Cardiac septum (tissue), 1 donor: ENCODE data around the gene KRTAP12-2. TPM values are rescaled to one million over a fixed set of nuclear protein-coding genes. Genes with fewer than 3 reads are reported as not detected.
"Not testable (repeated sequence)": the region's sequence is repeated elsewhere in the genome, so short reads cannot be mapped to it uniquely, and the experiment has no call there.

Experiments used
- DNase-seq: peaks from one replicate; pipeline ENCODE4 v3.0.0-alpha.2; 2020; ENCODE audit warnings: low spot score
- intact Hi-C: fragments of 100-400 bp; cut with DNase I; formaldehyde crosslinking; loops from one replicate; pipeline ENCODE4 v1.14.0; 2022
- total RNA-seq: library from RNA; stranded (reverse); fragmentation: NEBNext Ultra II Directional; extraction: Animal tissue kit (Norgen Biotek cat#: 25700); gene quantifications from one replicate; pipeline ENCODE4 v1.2.1, GENCODE V29; 2021
- donor health status: DM: no; HTN: no; CAD: no.

Gene KRTAP12-2
- total RNA-seq, 1 donor from 2014 or later, result not detected

DNA sequence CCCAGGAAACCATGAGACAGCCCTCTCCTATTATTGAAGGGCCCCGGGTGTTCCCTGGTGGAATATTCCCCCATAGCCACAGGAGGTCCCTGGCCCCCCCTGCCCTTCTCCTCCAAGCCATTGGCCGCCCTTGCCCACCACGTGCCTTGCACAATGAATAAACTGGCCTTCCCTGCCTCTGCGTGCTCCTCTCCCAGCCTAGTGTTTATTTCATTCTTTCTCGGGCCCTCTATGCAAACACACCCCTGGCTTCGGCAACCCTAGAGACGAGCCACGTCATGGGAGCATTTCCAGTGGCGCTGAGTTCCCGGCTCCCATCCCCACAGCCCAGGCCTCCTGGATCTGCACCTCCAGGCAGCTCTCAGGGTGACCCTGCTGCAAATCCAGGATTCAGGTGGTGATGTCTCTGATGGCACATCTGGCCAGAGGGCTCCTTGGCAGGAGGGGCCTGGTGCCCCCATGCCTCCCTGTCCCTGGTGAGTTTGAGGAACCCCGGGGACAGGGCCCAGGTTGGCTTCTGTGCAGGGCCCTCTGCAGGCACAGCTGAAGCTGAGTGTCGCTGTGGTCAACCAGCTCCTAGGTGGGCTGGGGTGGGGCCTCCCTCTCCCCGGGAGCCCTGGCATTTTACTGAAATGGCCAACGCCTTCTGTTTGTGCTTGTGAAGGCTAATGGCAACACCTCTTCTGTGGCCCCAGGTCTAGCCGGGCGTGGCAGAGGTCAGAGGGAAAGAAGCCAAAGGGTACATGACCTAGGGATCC is 36.4 kb upstream of the KRTAP12-2 start:
- intact Hi-C loops, result no loop called here
- DNase-seq, result peak; percentile 65

DNA sequence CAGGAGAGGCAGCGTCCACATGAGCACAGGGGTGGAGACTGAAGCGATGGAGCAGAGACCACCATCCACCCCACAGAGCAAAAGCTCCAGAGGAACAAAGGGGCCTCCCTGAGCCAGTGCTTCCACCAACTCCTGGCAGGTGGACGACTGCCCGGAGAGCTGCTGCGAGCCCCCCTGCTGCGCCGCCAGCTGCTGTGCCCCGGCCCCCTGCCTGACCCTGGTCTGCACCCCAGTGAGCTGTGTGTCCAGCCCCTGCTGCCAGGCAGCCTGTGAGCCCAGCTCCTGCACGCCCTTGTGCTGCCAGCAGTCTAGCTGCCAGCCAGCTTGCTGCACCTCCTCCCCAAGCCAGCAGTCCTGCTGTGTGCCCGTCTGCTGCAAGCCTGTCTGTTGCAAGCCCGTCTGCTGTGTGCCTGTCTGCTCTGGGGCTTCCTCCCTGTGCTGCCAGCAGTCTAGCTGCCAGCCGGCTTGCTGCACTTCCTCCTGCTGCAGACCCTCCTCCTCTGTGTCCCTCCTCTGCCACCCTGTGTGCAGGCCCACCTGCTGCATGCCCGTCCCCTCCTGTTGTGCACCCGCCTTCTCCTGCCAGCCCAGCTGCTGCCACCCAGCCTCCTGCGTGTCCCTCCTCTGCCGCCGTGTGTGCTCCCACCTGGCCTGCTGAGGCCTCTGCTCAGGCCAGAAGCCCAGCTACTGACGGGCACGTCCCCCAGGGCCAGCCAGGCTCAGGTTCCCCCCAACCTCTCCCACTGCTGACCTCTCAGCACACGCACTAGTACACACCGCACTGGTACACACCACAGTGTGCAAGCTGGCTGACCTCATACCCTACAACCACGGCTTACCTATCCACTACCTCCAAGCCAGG is 35.6 kb upstream of the KRTAP12-2 start:
- DNase-seq, result no peak
- intact Hi-C loops, result no loop called here

DNA sequence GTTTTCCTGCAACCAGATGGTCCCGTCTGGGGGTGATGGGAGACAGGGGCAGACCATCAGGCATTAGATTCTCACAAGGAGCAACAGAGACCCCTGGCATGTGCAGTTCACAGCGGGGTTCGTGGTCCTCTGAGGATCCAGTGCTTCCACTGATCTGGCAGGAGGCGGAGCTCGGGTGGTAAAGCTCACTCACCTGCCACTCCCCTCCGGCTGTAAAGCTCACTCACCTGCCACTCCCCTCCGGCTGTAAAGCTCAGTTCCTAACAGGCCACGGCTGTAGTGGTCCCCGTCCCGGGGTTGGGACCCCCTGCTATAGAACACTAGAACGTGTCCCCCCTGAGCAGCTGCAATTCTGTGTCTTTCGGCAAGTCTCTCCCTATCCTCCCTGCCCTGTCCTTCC is 34.8 kb upstream of the KRTAP12-2 start:
- intact Hi-C loops, result no loop called here
- no peak for DNase-seq

DNA sequence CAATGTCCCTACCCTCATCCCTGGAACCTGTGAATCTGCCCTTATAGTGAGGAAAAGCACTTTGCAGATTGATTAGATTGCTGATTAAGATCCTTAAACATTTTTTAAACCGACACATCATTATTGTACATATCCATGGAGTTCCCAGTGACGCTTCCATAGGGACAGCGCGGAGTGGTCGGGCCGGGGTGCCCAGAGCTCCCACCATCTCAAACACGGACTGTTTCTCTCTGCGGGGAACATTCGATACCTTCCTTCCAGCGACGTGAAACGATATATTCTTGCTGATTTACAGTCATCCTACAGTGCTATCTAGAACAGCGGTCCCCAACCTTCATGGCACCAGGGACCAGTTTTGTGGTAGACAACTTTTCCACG is 34.3 kb upstream of the KRTAP12-2 start:
- DNase-seq, result no peak
- intact Hi-C loops, result no loop called here

DNA sequence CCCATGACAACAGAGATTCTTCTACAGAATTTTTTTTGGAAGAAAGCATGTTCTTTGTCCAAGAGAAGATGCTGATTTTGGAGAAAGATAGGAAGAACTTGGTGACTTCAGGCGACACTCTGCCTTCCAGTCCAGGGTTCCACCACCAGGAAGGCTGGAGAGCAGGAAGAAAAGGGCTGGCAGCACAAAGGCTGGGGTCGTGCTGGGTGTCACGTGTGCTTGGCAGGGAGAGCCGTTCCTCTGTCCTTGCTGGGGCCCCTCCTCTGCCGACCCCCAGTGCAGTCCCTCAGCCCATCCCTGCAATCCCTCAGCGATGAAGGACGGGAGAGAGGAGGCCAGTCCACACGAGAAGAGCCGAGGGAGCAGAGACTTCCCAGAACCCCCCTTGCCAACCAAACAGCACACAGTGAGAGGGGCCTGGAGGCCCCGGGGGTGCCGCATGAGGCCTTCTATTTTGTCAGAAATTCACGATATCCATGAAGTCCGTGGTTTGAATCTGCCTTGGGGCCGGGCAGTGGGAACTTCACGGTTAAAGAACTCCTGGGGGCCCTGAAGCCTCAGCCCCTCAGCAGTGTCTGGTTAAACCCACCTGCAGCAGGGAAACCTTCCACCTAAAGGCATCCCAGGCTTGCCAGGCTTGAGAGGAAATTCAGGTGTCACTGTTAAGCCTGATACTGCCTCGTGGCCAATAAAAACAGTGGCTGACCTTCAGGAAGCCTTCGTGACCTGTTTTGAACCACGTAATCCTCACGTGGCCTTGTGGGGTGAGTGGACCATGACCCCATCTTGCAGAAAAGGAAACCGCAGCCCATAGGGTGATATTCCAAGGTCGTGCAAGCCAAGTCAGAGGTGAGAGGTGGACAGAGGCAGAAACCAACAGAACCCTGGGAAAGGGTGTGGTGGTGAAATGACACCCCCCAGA is 33.6 kb upstream of the KRTAP12-2 start:
- intact Hi-C loops, result no loop called here

DNA sequence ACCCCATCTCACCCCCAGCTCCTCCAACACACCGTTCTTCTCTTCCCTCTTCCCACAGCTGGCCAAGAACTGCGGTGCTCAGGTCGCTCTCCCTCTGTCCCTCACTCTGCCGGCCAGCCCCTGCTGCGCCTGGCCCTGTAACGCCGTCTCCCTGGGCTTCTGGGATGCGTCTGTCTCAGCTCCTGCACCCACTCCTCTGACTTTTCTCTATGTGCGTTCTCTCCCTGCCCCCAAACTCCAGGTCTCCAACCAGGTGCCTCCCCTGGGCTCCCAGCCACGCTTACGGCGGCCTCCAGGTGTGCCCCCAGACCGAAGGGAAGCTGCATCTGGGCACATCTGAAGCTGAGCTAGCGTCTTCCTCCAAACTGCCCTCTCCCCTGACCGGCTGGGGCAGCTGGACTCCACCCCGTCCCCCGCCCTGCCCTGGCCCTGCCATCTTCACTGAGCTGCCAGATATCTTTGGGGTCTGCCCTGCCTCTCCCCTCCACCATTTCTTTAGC is 32.8 kb upstream of the KRTAP12-2 start:
- DNase-seq, result no peak
- intact Hi-C loops, result no loop called here

More for the DNA sequence above, 33.6 kb upstream of the KRTAP12-2 start:
- no peak for DNase-seq

DNA sequence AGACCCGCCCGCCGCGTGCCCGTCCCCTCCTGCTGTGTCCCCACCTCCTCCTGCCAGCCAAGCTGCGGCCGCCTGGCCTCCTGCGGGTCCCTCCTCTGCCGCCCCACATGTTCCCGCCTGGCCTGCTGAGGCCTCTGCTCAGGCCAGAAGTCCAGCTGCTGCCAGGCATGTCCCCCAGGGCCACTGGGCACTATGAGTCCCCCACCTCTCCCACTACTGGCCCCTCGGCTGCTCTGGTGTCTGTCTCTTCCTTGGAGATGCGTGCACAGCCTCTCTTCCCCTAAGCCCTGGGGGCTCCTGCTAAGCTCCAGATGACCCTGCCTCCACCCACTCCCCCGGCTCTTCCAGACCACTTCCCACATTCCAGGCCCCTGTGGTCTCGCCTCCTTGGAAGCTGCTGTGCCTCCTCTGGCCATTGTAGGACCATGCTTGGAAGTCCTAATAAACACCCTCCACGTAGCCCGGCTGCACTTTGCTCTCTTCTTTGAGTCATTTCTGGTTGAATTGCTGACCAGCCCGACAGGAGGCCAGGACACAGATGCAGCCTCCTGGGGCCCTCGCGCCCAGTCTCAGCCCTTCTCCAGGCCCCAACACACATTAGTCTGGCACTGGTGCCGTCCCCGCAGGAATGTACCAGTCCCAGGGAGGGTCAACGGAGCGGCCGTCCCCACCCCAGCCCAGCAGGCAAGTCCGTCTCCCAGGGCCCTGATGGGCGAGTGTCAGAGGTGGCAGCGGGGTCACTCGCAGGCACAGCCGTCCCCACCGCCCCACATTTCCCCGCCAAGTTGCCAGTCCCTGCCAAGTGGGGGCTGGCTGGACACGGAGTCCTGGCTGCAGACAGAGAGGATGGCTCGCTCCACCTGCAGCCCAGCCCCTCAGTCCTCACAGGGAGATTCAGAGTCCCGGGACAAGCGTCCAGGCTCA is 31.3 kb upstream of the KRTAP12-2 start:
- intact Hi-C loops, result no loop called here
- no peak for DNase-seq

DNA sequence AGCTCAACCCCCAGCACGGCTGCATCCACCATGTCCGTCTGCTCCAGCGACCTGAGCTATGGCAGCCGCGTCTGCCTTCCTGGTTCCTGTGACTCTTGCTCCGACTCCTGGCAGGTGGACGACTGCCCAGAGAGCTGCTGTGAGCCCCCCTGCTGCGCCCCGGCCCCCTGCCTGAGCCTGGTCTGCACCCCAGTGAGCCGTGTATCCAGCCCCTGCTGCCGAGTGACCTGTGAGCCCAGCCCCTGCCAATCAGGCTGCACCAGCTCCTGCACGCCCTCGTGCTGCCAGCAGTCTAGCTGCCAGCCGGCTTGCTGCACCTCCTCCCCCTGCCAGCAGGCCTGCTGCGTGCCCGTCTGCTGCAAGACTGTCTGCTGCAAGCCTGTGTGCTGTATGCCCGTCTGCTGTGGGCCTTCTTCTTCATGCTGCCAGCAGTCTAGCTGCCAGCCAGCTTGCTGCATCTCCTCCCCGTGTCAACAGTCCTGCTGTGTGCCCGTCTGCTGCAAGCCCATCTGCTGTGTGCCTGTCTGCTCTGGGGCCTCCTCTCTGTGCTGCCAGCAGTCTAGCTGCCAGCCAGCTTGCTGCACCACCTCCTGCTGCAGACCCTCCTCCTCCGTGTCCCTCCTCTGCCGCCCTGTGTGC is 30.6 kb upstream of the KRTAP12-2 start, which contains the start of gene KRTAP10-12:
Gene KRTAP10-12 (plus strand): TSS at position 1 of the 639 bp plus-strand sequence. CDS start 30 bp downstream, at position 31.
- intact Hi-C loops, DNase-seq: not testable (repeated sequence)

DNA sequence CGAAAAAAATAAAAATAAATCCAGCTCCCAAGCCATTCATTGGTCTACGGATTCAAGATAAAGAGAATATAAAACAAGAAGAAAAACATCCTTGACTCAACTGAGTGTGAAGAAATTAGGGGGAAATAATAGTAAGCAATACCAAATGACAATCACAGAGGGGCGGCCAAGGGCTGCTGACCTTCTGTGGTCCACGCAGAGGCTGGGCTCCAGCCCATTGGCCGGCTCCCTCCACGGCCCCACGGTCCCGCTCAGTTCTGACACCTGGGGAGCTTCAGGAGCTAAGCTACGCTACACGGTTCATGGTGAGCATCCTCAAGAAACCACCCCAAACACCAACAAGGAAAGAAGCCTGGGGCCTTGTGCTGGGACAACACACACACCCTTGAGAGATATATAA is 29.8 kb upstream of the KRTAP12-2 start:
- DNase-seq, result no peak
- intact Hi-C loops, result no loop called here

DNA sequence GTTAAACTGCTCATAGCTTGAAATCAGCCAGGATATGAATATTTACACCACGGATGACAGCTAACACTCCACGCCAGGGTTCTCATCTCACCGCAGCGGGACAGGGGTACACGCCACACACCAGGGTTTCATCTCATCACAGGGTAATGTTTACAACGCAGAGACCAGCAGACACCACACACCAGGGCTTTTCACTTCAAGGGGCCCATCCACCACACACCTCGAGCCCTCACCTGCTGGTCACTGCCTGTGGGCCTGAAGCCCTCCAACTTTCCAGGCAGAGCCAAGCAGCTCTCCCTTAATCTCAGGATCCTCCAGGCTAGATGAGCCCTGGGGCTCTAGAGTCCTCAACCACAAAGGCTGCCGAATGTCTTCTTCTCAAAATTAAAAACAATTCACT is 28.9 kb upstream of the KRTAP12-2 start:
- intact Hi-C loops, result no loop called here
- no peak for DNase-seq

DNA sequence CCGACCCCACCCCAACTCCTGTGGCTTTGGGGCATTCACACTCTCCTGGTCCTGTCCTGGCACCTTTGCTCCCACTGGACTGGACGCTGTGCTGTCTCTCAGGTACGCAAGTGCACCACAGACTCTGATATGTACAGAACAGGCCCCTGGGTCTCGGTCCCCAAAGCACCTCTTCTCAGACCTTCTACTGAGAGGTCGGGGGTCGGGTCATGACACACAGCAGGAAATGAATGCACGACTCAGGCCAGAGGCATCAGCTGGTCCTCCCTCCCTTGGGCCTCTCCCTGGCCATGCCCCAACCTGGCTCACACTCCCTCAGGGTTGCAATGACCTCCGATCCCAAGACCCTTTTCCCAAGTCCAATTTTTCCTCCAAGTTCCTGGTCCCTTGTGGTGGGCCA is 28.5 kb upstream of the KRTAP12-2 start:
- intact Hi-C loops, result no loop called here

DNA sequence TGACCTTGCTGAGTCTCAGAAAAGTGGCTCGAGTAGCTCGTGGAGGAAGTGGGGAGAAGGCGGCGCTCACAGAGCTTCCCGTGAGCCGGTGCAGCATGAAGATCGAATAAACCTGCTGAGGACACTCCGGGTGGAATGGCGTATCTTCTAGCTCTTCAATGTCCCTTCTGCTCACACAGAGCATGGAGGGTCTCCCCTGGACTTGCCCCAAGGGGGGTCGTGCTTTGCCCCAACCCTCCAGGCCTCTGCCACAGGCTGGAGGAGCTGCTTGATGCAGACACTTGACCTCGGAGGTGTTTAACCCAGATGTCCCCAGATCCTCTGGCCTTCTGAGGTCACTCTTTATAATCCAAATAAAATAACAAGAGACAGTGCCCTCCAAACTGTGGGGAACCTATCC is 28.0 kb upstream of the KRTAP12-2 start:
- DNase-seq, result peak; percentile 50
- intact Hi-C loops, result no loop called here

More for the DNA sequence above, 28.5 kb upstream of the KRTAP12-2 start:
- no peak for DNase-seq

DNA sequence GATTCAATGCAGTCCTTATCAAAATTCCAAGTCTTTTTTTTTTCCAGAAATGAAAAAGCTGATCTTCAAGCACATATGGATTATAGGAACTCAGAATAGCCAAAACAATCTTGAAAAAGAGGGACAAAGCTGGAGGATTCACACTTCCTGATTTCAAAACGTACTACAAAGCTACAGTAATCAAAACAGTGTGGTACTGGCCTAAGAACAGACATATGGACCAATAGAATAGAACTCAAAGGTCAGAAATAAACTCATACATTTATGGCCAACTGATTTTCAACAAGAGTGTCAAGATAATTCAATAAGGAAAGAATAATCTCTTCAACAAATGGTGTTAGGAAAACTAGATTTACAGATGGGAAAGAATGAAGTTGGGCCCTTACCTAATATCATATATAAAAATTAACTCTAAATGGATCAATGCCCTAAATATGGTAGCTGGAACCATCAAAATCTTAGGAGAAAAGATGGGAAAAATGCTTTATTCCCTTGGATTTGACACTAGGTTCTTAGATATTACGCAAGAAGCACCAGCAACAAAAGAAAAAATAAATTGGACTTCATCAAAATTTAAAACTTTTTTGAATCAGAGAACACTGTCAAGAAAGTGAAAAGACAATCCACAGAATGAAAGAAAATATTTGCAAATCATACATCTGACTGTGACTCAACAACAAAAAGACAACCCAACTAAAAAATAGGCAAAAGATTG is 26.2 kb upstream of the KRTAP12-2 start:
- no peak for DNase-seq
- intact Hi-C loops, result no loop called here

DNA sequence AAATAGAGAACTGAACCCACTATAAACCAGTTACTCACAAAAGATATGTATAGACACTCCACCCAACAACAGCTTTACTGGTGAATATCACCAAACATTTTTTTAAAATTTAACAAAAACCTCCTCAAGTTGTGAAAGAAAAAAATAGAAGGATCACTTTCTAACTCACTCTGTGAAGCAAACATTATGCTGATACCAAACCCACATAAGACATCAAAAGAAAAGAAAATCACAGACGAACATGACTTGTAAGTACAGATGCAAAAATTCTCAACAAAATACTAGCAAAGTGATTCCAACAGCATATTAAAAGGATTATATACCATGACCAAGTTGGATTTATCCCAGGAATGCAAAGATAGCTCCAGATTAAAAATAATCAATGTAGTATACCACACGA is 25.0 kb upstream of the KRTAP12-2 start:
- DNase-seq, result no peak
- intact Hi-C loops, result no loop called here

DNA sequence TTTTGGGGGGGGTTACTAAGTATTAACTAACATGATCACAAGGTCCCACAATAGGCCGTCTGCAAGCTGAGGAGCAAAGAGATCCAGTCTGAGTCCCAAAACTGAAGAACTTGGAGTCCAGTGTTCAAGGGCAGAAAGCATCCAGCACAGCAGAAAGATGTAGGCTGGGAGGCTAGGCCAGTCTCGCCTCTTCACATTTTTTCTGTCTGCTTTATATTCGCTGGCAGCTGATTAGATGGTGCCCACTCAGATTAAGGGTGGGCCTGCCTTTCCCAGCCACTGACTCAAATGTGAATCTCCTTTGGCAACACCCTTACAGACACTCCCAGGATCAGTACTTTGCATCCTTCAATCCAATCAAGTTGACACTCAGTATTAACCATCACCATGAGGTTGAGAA is 23.0 kb upstream of the KRTAP12-2 start:
- intact Hi-C loops, DNase-seq: not testable (repeated sequence)

DNA sequence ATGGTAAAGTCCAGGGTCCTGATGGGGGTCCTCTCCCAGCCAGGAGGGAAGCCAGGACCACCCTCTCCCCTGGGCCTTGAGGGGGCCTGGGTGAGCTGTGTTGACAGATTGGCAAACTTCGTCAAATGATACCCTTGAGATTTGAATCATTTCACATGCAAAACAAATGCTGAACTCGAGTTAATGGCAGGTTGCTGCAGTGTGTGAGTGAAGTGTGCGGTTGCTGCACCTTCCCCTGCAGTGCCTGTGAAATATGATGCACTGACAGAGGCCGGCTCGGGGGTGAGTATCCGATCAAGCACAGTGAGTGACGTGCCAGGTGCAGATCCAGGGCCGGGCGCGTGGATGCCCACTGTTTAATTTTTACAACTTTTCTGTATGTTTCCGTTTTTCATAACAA is 20.9 kb upstream of the KRTAP12-2 start:
- intact Hi-C loops, result no loop called here
- peak; percentile 9 for DNase-seq

DNA sequence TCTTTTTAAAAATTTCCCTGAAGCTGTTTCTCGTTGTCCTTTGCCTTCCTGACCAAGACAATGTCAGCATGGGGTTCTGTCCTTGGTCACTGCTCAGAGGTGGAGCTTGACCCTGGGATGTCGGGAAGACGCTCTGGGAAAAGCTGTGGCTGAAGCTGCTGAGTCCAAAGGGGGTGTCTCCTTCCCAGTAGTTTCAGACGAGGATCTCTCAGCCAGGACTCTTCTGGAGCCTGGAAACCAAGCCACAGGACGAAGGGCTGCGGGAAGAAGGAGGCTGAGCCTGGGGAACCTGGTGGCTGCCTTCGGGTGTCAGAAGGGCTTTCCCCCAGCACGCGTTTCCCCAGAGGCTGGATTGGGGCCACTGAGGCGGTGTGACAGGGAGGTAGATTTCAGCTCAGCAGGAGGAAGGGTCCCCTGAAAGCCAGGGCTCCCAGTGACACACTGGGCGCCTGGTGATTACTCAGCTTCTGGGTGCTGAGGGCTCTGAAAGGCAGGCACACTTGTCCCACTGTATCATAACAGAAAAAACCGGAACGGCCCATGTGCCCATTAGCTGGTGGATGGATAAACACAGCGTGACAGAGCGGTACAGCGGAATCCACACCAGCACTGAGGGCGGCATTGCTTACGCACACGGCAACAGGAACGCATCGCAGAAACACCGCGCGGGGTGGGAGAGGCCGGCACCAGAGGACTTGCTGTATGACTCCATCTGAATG is 20.3 kb upstream of the KRTAP12-2 start:
- intact Hi-C loops, result no loop called here

More for the DNA sequence above, 20.3 kb upstream of the KRTAP12-2 start:
- DNase-seq, result peak; percentile 43
